Left lung (tissue), 10 donors: ENCODE measurements around the gene CD82. TPM values are rescaled to one million over a fixed set of nuclear protein-coding genes. Genes with fewer than 3 reads are reported as not detected.
A peak's percentile ranks its signal among the peaks of the same experiment; 100 is the strongest.

Experiments
- ATAC-seq: fragments of 200-7000 bp; cut with Tn5 transposase; one replicate; pipeline ENCODE4 v1.9.1; 2020; ENCODE audit warnings: moderate library complexity
- DNase-seq, 4 donors: peaks; one replicate each; pipeline ENCODE4 v3.0.0-alpha.2; 2013 to 2020
- H3K27ac ChIP-seq, 2 donors: fragments of 200-600 bp; sonication (generic) in 1 of 2; one replicate each; pipeline versions ENCODE4 v1.5.0 to v1.8.0; 2020 to 2021
- H3K27me3 ChIP-seq, 2 donors: fragments of 200-600 bp; sonication (generic) in 1 of 2; one replicate each; pipeline versions ENCODE4 v1.5.0 to v1.8.0; 2020 to 2021
- H3K36me3 ChIP-seq, 2 donors: fragments of 200-600 bp; sonication (generic) in 1 of 2; one replicate each; pipeline versions ENCODE4 v1.5.0 to v1.8.0; 2020 to 2021
- H3K4me1 ChIP-seq, 2 donors: fragments of 200-600 bp; one replicate each; pipeline ENCODE4 v1.8.0; 2021
- H3K4me3 ChIP-seq, 2 donors: fragments of 200-600 bp; sonication (generic) in 1 of 2; one replicate each; pipeline versions ENCODE4 v1.5.0 to v1.8.0; 2020 to 2021; ENCODE audit warnings: mild to moderate bottlenecking in 1 of 2
- H3K9me3 ChIP-seq, 2 donors: fragments of 200-600 bp; sonication (generic) in 1 of 2; one replicate each; pipeline versions ENCODE4 v1.5.0 to v1.8.0; 2020 to 2021
- intact Hi-C, 2 donors: fragments of 100-400 bp; cut with DNase I; formaldehyde crosslinking; loops; one replicate each; pipeline versions ENCODE4 v1.11.2 to v1.14.2; 2022
- polyA plus RNA-seq, 6 donors: library from polyadenylated mRNA; unstranded; fragments of 120-200 nt; gene quantifications; one replicate each; pipeline ENCODE4 v1.2.1, GENCODE V29; 2013; ENCODE audit not compliant: insufficient read length in 6 of 6
- total RNA-seq, 2 donors: library from RNA; stranded (reverse); fragmentation: NEBNext Ultra II Directional; extraction: Animal tissue kit (Norgen Biotek cat#: 25700); gene quantifications; one replicate each; pipeline ENCODE4 v1.2.1, GENCODE V29; 2021
- TF ChIP-seq, protein P1 (sequence below), 2 donors: fragments of 200-600 bp; sonication (generic) in 1 of 2; IDR thresholded peaks; one replicate each; pipeline versions ENCODE4 v1.5.0 to v1.8.0; 2021; ENCODE audit warnings: antibody characterized with exemption in 2 of 2
- donor health status: DM: no; HTN: yes; CAD: no.
- donor health status: DM: no; HTN: no; CAD: no.

The CD82 gene
- total and polyA plus RNA-seq, 8 donors = 33.7 to 244 (median 54.6) TPM

GRCh38 chr11:44590769-44591168 lies 25.3 kb downstream of the CD82 start:
- Histone ChIP-seq H3K9me3 (no peaks in the 10 kb centered on the region), H3K4me3 (no peak overlapping the region), H3K27ac (peak overlapping the region in 1 of 2 donors; percentile 93), H3K36me3 (peaks cover 0 to 44% of the 10 kb centered on the region in 2 donors), H3K27me3 (no peaks in the 10 kb centered on the region), H3K4me1 (peaks cover 3 to 42% of the 10 kb centered on the region in 2 donors)
- no peak for DNase-seq
- intact Hi-C loops = no loop called here
- TF ChIP-seq, protein P1, sequence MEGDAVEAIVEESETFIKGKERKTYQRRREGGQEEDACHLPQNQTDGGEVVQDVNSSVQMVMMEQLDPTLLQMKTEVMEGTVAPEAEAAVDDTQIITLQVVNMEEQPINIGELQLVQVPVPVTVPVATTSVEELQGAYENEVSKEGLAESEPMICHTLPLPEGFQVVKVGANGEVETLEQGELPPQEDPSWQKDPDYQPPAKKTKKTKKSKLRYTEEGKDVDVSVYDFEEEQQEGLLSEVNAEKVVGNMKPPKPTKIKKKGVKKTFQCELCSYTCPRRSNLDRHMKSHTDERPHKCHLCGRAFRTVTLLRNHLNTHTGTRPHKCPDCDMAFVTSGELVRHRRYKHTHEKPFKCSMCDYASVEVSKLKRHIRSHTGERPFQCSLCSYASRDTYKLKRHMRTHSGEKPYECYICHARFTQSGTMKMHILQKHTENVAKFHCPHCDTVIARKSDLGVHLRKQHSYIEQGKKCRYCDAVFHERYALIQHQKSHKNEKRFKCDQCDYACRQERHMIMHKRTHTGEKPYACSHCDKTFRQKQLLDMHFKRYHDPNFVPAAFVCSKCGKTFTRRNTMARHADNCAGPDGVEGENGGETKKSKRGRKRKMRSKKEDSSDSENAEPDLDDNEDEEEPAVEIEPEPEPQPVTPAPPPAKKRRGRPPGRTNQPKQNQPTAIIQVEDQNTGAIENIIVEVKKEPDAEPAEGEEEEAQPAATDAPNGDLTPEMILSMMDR (IDR thresholded peaks at IDR 0.05) = no peak
- no peak for ATAC-seq

GRCh38 chr11:44591557-44591956 lies 26.1 kb downstream of the CD82 start:
- Histone ChIP-seq H3K27me3 (no peaks in the 10 kb centered on the region), H3K36me3 (peaks cover 0 to 36% of the 10 kb centered on the region in 2 donors), H3K9me3 (no peaks in the 10 kb centered on the region), H3K4me1 (peaks cover 10 to 49% of the 10 kb centered on the region in 2 donors), H3K27ac (peak overlapping the region in 1 of 2 donors; percentile 93), H3K4me3 (no peak overlapping the region)
- DNase-seq (no peak), ATAC-seq (no peak)
- TF ChIP-seq, protein P1 (IDR thresholded peaks at IDR 0.05) = no peak
- intact Hi-C loops = no loop called here

GRCh38 chr11:44592125-44592940 lies 26.9 kb downstream of the CD82 start:
- intact Hi-C loops = no loop called here
- ATAC-seq (peak; percentile 61), DNase-seq (peak in 1 of 4 donors; percentile 49)
- Histone ChIP-seq H3K36me3 (peaks cover 0 to 28% of the 10 kb centered on the region in 2 donors), H3K4me3 (no peak overlapping the region), H3K27me3 (no peaks in the 10 kb centered on the region), H3K9me3 (no peaks in the 10 kb centered on the region), H3K27ac (peak overlapping the region in 1 of 2 donors; percentile 93), H3K4me1 (peaks cover 10 to 57% of the 10 kb centered on the region in 2 donors)
- TF ChIP-seq, protein P1 (IDR thresholded peaks at IDR 0.05) = no peak

GRCh38 chr11:44593251-44593650 lies 27.8 kb downstream of the CD82 start:
- intact Hi-C loops = no loop called here
- Histone ChIP-seq H3K4me3 (no peak overlapping the region), H3K9me3 (no peaks in the 10 kb centered on the region), H3K36me3 (peaks cover 0 to 19% of the 10 kb centered on the region in 2 donors), H3K27me3 (no peaks in the 10 kb centered on the region), H3K27ac (peak overlapping the region in 1 of 2 donors; percentile 93), H3K4me1 (peaks cover 10 to 64% of the 10 kb centered on the region in 2 donors)
- TF ChIP-seq, protein P1 (IDR thresholded peaks at IDR 0.05) = no peak
- DNase-seq (no peak), ATAC-seq (no peak)

GRCh38 chr11:44595006-44595405 lies 29.5 kb downstream of the CD82 start:
- DNase-seq (no peak), ATAC-seq (no peak)
- Histone ChIP-seq H3K4me3 (no peak overlapping the region), H3K27ac (no peak overlapping the region), H3K36me3 (peaks cover 0 to 16% of the 10 kb centered on the region in 2 donors), H3K4me1 (peaks cover 10 to 57% of the 10 kb centered on the region in 2 donors), H3K27me3 (no peaks in the 10 kb centered on the region), H3K9me3 (no peaks in the 10 kb centered on the region)
- intact Hi-C loops = no loop called here
- TF ChIP-seq, protein P1 (IDR thresholded peaks at IDR 0.05) = no peak
